ENCODE results near the gene CMTM5. TPM values are rescaled to one million over a fixed set of nuclear protein-coding genes. Genes with fewer than 3 reads are reported as not detected.
A peak's percentile ranks its signal among the peaks of the same experiment; 100 is the strongest.

The CMTM5 gene
- total RNA-seq, 1 experiment from 2014 or later: 0.24 TPM

DNA sequence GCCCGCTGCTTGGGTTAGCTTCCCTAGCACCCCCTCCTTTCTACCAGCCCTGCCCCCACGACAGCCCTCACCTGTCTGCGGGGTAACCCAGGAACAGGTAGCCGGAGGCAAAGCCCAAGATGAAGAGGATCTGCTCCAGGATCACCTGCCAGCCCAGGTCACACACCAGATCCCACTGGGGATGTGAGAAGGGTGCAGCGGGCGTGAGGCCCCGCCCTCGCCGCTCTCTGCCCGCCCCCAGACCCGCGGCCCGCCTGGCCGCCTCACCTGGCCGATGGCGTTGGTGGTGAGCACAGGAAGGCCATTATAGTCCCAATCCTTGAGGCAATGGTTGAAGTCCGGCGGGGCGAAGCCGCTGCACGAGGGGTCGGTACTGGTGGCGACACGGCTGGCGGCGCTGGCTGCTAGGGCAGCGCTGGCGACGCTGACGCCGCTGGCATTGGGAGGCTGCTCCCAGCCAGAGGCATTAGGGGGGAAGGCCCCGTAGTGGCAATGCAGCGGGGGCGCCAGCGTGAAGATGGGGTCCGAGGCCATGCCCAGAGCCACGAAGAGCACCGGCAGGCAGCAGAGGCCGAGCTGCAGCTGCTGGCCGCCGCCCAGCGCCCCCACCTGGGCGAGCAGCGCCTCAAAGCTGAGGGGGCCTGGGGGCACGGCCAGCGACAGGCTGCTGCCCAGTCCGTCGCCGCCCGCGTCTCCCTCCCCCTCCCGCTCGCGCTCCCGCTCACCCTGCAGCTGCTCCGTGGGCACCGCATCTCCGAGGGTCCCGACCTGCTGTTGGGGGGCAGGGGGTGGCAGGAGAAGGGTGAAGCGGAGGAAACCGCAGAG lies 25.0 kb upstream of the CMTM5 start (continued):
- peak; percentile 48; the same call in 1 of the 2 replicates for TF ChIP-seq ZNF121 (CRISPR knock-in tag; IDR thresholded peaks at IDR 0.05)
- TF ChIP-seq, protein P1, sequence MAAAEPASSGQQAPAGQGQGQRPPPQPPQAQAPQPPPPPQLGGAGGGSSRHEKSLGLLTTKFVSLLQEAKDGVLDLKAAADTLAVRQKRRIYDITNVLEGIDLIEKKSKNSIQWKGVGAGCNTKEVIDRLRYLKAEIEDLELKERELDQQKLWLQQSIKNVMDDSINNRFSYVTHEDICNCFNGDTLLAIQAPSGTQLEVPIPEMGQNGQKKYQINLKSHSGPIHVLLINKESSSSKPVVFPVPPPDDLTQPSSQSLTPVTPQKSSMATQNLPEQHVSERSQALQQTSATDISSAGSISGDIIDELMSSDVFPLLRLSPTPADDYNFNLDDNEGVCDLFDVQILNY (CRISPR knock-in tag; IDR thresholded peaks at IDR 0.05): 0 out of 2 replicates have a peak, but pooled peaks have one; percentile 66
- TF ChIP-seq, protein P2, sequence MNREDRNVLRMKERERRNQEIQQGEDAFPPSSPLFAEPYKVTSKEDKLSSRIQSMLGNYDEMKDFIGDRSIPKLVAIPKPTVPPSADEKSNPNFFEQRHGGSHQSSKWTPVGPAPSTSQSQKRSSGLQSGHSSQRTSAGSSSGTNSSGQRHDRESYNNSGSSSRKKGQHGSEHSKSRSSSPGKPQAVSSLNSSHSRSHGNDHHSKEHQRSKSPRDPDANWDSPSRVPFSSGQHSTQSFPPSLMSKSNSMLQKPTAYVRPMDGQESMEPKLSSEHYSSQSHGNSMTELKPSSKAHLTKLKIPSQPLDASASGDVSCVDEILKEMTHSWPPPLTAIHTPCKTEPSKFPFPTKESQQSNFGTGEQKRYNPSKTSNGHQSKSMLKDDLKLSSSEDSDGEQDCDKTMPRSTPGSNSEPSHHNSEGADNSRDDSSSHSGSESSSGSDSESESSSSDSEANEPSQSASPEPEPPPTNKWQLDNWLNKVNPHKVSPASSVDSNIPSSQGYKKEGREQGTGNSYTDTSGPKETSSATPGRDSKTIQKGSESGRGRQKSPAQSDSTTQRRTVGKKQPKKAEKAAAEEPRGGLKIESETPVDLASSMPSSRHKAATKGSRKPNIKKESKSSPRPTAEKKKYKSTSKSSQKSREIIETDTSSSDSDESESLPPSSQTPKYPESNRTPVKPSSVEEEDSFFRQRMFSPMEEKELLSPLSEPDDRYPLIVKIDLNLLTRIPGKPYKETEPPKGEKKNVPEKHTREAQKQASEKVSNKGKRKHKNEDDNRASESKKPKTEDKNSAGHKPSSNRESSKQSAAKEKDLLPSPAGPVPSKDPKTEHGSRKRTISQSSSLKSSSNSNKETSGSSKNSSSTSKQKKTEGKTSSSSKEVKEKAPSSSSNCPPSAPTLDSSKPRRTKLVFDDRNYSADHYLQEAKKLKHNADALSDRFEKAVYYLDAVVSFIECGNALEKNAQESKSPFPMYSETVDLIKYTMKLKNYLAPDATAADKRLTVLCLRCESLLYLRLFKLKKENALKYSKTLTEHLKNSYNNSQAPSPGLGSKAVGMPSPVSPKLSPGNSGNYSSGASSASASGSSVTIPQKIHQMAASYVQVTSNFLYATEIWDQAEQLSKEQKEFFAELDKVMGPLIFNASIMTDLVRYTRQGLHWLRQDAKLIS (CRISPR knock-in tag; IDR thresholded peaks at IDR 0.05; ENCODE audit: borderline replicate concordance): no peak
- no peak for TF ChIP-seq CREB1 (CRISPR knock-in tag; IDR thresholded peaks at IDR 0.05)
- TF ChIP-seq ZNF219 (CRISPR knock-in tag; IDR thresholded peaks at IDR 0.05; ENCODE audit: borderline replicate concordance): no peak
- no peak for TF ChIP-seq JAZF1 (CRISPR knock-in tag; IDR thresholded peaks at IDR 0.05)
- TF ChIP-seq ZNF671 (CRISPR knock-in tag; IDR thresholded peaks at IDR 0.05): no peak
- no peak for TF ChIP-seq SMAD4 (CRISPR knock-in tag; IDR thresholded peaks at IDR 0.05)
- TF ChIP-seq TEAD4 (CRISPR knock-in tag; IDR thresholded peaks at IDR 0.05): no peak
- TF ChIP-seq HMGXB4 (CRISPR knock-in tag; IDR thresholded peaks at IDR 0.05): peak; percentile 96
- TF ChIP-seq USF1 (CRISPR knock-in tag; IDR thresholded peaks at IDR 0.05): 0 out of 2 replicates have a peak, but pooled peaks have one; percentile 12

DNA sequence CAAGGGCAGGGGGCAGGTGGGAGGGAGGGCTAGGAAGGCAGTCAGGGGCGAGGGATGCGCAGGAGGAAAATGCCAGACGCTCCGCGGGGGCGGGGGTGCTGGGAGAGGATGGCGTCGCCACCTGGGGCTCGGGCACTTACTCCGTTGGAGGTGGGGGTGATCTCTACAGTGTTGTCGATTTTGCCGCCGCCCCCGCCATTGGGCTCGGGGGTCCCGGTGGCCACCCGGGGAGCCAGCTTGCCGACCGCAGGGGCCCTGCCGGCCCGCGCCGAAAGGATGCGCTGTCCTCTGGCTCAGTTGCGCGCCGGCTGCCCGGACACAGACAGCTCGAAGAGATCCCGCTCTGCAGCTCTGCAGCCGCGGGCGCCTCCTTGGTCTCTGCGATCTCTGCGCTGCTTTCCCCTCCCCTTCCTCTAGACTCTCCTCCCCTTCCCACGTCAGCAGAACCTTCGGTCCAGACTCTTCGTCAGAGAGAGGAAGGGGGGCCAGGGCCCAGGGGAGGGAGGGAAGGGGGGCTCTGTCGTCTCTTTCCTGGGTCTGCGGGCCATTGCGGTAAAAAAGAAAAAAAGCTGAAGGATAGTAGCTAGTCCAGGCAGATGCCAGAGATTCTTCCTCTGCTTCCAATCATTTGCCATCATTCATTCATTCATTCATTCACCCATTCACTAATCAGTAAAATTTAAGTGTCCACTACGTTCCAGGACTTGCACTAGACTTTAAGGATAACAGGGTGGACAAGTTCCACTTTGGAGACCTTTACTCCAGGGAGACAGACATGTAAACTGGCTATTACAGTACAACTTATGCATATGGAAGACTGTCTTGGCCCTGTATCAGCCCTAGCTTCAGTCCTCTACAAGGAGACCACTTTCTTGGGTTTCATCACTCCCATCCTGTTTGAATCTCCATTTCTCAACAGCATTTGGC lies 24.1 kb upstream of the CMTM5 start, which contains the start of gene SLC22A17:
Gene SLC22A17, minus strand, starts transcription at position 382 of the 927 bp plus-strand sequence.
- CTCF ChIA-PET: interaction anchor here (0.8 to 5.4 kb wide), 25 partner anchors 7 to 284 kb away, joined by 3 to 73 read pairs (median 4); partner anchors contain the start of genes ACIN1, BCL2L2, C14orf119 and CMTM5
- Mint-ChIP-seq H3K4me1 (peaks cover 11% of the 10 kb centered on the region), H3K27ac (peak within 1 kb of the TSS; percentile 67), H3K4me3 (peak within 1 kb of the TSS; percentile 63), H3K27me3 (ENCODE audit: low read depth) (peaks cover 43% of the 10 kb centered on the region), H3K9me3 (no peaks in the 10 kb centered on the region), H3K36me3 (peaks cover 16% of the 10 kb centered on the region)
- peak; percentile 84 for DNase-seq (ENCODE audit: low spot score)
- TF ChIP-seq USF1 (CRISPR knock-in tag; IDR thresholded peaks at IDR 0.05) (no peak), ZNF396 (CRISPR knock-in tag; IDR thresholded peaks at IDR 0.05; ENCODE audit: borderline replicate concordance) (no peak), E2F4 (CRISPR knock-in tag; IDR thresholded peaks at IDR 0.05; ENCODE audit: borderline replicate concordance, low read depth) (0 out of 2 replicates have a peak, but pooled peaks have one; percentile 27), FOXP1 (CRISPR knock-in tag; IDR thresholded peaks at IDR 0.05; ENCODE audit: borderline replicate concordance) (no peak), JAZF1 (CRISPR knock-in tag; IDR thresholded peaks at IDR 0.05) (no peak), FOXK1 (CRISPR knock-in tag; IDR thresholded peaks at IDR 0.05) (peak; percentile 57; the same call in 1 of the 2 replicates), MXD4 (CRISPR knock-in tag; IDR thresholded peaks at IDR 0.05; ENCODE audit: borderline replicate concordance) (no peak), ZNF317 (CRISPR knock-in tag; IDR thresholded peaks at IDR 0.05; ENCODE audit: borderline replicate concordance, low read depth) (no peak), SP1 (CRISPR knock-in tag; conservative IDR thresholded peaks at IDR 0.05) (peak; percentile 31; the same call in 1 of the 2 replicates)
- TF ChIP-seq, protein P3, sequence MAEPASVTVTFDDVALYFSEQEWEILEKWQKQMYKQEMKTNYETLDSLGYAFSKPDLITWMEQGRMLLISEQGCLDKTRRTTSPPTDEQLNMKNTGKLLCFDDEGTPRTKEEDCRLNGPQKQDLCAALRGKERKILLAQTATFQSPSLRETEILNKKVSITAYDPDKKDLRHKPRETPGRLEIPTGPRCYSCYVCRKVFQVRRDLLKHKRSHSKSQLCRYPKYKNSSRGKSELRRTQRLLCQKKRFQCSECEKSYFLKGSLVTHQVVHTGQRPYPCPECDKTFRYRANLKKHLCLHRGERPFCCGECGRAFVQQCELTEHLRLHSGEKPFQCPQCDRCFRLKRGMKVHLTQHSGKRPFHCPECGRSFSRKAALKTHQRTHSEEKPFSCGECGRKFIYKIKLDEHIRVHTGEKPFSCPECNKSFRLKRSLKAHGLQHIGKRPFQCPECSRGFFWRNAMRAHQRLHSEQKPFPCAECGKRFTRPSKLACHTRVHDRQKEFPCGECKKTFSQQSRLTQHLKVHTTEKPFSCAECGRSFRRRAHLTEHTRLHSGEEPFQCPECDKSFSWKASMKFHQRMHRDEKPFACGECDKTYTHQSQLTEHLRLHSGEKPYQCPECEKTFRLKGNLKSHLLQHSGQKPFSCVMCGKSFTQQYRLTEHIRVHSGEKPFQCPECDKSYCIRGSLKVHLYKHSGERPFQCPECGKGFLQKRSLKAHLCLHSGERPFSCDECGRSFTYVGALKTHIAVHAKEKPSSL (CRISPR knock-in tag; conservative IDR thresholded peaks at IDR 0.05): no peak
- POLR2A ChIA-PET: interaction anchor here (0.6 to 3.1 kb wide), 10 partner anchors 8 to 816 kb away, joined by 3 to 17 read pairs (median 4); partner anchors contain the start of gene PABPN1
- ATAC-seq: peak; percentile 90

Measured in WTC11 (cell line).